T-helper 1 cell (primary cell): Measurements from ENCODE around the gene CXCL5.

Experiments used
- DNase-seq, 5 donors: peaks; one replicate each; pipeline ENCODE4 v3.0.0-alpha.2; 2012 to 2020
- total RNA-seq, 4 donors: gene quantifications; one replicate each; lab custom pipeline; 2026; lab: John Stamatoyannopoulos, UW

Gene CXCL5
- 0 reads per million in 4 donors for total RNA-seq

DNA sequence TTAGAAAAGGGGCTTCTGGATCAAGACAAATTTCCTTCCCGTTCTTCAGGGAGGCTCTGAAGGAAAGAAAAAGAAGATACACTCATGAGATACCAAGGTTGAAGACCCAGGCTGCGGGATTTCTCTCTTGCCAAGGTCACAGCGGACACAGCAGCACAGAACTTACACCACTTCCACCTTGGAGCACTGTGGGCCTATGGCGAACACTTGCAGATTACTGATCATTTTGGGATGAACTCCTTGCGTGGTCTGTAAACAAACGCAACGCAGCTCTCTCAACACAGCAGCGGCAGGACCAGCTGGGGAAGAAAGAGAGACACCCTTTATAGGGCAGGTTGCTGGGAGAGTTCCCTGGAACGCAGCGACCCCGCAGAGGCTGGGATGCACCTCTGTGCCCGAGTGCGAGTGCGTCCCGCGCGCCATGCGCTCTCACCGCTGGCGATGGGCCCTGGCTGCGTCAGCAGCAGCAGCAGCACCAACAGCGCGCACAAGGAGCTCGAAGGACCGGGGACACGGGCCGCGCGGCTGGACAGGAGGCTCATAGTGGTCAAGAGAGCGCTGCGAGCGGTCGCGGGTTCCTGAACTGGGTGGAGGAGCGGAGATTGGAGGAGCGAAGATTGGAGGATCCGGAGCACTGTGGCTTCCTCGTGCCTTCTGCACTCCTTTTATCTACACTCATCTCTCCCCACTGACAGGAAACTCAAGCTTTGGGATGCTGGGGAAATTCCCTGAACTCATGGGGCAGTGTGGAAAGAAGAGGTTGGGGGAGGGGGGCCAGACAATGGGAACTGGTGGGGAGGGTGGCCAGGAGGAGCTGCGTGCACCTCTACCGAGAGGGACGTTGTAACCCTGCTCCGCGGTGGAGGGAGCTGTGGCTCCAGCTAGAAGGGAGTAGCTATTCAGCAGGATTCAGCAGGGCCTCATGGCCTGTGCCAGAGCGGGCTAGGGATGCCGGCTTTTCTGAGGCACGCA is at the start of gene CXCL5:
Gene CXCL5 (minus strand): TSS at position 638 of the 972 bp plus-strand sequence. CDS start 96 bp downstream, at position 542.
- no peak for DNase-seq

DNA sequence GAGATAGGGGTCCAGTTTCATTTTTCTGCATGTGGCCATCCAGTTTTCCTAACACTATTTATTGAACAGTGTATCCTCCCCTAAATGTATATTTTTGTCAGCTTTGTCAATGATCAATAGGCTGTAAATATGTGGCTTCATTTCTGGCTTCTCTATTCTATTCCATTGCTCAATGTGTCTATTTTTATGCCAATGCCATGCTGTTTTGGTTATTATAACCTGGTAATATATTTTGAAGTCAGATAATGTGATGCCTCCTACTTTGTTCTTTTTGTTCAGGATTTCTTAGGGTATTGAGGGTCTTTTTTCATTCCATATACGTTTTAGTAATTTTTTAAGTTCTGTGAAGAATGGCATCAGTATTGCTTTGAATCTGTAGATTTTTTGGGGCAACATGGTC is 48.7 kb upstream of the CXCL5 start:
- DNase-seq = no peak

DNA sequence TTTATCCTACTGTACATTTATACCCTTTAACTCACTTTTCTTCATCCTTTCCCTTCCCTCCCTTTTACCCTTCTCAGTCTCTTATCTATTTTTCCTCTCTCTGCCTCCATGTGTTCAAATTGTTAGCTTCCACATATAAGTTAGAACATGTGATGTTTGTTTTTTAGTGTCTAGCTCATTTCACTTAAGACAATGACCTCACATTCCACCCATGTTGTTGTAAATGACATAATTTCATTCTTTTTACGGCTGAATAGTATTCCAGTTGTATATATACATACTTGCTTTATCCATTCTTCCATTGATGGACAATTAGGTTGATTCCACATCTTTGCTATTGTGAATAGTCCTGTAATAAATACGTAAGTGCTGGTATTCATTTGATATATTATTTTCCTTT is 47.3 kb upstream of the CXCL5 start:
- no peak for DNase-seq

DNA sequence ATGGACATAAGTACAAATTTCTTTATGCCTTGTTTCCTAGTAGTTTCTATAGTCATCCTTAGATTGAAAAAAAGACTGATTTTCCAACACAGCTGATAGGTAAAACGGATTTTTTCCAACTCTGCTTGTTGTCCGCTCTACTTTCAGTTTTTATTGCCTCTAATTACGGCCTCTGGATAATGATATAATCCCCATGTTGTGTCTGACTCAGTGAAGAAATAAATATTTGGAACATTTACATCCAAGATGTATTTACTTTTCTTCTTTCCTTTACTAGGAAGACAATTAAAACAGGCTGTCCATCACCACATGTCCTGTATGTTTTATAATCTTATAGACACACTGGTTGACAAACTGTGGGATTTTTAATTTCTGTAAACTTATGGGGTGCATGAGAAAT is 46.8 kb upstream of the CXCL5 start:
- no peak for DNase-seq

DNA sequence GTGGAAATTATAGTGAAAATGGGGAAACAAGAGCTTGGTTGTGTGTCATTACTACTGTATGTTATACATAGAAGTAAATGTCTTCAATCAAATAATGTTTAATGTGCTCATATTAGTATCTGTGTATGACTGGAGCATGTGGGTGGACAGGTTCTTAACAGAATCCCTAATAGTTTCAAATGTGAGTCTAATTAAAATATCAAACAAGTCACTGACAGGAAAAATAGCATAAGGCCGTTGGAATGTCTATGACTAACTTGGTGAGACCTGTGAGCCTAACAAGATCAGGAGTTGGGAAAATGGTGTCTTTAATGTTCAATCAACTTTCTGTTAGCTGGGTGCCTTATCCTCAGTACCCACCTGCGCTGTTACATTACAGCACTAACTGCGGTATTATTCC is 46.2 kb upstream of the CXCL5 start:
- no peak for DNase-seq

DNA sequence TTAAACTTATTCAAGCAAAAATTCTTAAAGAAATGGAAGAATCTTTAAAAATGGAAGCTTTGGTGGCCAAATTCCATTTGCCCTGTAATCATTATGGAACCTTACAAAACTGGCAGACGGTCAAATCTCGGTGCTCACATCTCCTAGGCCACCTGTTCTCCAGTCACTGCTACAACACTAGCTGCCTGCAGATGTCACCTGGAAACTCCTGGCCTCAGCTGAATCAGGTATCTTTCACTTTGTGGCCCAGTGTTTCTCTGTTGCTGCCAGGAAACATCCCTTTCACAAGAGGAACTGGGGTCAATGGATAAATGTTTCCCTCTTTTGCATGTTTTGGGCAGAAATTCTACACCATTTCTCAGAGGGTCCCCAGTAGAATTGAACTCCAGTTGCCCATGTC is 44.2 kb upstream of the CXCL5 start:
- DNase-seq = no peak

DNA sequence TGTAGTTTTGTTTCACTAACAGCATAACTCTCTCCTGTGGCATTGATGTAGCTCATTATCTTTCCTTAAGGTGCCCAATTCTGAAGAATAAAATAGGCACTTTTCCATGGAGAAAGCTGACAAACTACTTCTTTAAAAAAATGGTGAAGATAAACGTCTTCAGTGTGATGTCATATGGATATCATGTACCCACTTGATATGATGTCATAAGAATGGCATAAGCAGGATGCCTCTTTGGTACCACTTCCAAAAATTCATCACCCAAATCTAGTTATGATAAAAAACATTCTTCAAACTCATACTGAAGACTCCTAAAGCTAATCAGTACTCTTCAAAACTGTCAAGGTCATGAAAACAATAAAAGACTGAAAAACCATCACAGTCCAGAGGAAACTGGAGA is 42.9 kb upstream of the CXCL5 start:
- no peak for DNase-seq

GRCh38 chr4:74039315-74039763 is 40.9 kb upstream of the CXCL5 start:
- DNase-seq = no peak

GRCh38 chr4:74038425-74039314 is 40.2 kb upstream of the CXCL5 start, which contains the start of gene CXCL3:
CXCL3 (minus strand) TSS chr4:74038689; CDS start chr4:74038611, 78 bp downstream.
- DNase-seq = no peak

DNA sequence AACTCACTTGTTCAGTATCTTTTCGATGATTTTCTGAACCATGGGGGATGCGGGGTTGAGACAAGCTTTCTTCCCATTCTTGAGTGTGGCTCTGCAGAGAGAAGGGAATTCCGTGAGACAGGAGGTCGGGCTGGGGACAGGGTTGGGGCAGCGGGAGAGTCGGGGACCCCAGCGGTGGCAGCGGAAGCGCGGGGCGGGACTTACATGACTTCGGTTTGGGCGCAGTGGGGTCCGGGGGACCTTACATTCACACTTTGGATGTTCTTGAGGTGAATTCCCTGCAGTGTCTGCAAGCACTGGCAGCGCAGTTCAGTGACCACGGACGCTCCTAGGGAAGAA is 39.6 kb upstream of the CXCL5 start:
- no peak for DNase-seq

GRCh38 chr4:74037076-74037955 is 38.8 kb upstream of the CXCL5 start:
- DNase-seq = no peak

DNA sequence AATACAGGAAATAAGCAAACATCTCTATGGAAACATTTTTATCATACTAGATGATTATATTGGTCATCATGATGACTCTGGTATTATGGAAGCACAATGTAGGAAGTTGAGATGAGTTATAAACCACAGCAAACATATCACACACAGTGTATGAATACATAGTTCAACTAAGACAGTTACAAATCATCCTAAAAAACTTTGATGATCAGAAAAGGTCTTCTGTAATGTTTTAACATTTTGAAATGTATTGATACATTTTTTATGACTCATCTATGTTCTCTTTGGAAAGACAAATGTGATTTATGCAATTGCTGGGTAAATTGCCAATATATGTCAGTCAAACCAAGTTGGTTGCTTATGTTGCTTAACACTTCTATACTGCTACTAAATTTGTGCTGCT is 35.3 kb upstream of the CXCL5 start:
- no peak for DNase-seq

DNA sequence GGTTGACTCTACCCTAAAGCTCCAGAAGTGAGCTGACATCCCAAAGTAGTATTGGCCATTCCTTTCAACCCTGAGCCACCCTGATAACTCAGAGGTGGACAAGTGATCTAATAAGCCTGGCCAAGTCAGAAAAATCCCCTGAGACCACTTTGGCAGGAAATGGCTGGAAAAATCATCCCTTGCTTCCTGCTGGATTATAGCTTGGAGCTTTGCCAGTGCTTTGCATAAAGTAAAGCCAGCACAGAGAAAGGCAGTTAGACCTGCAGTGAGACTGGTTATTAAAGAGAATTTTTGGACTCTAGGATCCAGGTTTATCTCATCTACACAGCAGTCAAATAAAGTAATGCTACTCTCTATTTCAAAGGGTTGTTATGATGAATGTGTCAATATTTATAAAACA is 33.6 kb upstream of the CXCL5 start:
- no peak for DNase-seq

DNA sequence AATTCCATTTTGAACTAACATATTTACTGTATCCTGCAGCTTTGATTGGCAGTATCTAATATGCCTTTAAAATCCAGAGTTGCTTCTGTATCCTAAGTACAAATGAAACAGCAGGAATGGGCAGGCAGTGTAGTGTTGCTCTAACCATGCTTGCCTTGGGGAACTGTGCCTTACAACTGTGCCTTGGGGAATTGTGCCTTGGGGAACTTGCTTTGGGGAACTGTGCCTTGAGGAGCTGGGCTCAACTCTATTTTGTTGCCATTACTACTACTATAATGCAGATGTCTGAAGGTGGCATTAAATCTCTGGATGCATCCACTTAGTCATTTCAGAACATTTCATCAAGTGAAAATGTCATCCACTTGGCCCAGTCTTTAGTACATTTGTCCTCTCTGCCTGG is 33.1 kb upstream of the CXCL5 start:
- DNase-seq = no peak

DNA sequence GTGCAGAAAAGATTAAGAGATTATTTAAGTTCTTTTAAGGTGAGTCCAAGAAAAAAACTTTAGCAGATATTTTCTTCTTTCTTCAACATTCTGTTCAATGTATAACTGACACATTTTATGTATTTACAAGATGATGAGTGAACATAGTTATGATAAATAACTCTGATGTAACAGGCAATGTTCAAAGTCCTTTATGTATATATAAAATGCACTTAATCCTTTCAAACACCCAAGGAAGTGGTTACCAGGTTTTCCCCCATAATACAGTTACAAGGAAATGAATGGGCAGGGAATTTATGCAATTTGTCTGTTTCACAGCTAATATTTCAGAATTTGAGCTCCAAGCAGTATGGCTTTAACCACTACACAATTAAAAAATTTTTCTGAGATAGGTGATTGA is 31.8 kb upstream of the CXCL5 start:
- DNase-seq = no peak

GRCh38 chr4:74028504-74028903 is 30.0 kb upstream of the CXCL5 start:
- no peak for DNase-seq

DNA sequence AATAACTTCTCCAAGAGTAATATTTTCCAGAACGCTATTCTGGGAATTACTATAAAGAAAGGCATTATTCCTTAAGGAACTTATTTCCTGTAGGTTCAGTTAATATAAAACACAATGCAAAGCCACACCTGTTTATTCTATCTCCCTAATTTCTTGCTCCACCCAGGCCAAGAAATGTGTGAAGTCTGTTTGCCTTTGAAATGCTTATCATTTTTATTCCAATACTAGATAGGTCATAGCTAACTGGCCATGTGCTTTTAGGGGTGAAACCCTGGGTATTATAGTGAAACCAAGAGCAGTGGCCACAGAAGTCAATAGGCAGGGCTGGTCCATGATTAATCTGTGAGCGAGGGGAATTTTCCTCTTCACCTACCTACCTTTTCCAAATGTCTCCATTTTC is 25.2 kb upstream of the CXCL5 start:
- DNase-seq = no peak

DNA sequence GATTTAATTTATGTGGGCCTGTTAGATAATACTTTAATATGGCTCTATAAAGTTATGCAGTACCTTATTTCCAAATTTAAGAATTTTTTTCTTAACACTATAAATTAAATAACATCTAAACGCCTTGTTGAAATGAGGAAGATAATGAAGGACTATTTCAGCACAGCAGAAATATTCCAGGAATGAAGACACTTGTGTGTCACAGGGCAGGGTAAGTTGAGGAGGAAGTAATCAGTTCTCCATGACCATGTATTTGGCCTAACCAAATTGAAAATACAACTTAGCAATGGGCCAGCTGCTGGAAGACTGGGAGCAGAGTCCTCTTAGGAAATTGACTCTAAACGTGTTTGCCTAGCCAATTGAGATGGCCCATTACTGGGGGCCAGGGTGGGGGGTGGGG is 23.1 kb upstream of the CXCL5 start:
- DNase-seq = no peak

- peak in 1 of 5 donors; percentile 69 for DNase-seq
Measured at GRCh38 chr4:74018771-74019170, 20.3 kb upstream of the CXCL5 start.

- no peak for DNase-seq
Measured at GRCh38 chr4:74018116-74018515, 19.6 kb upstream of the CXCL5 start.

- peak in 1 of 5 donors; percentile 76 for DNase-seq
Measured at GRCh38 chr4:74016068-74016467, 17.6 kb upstream of the CXCL5 start.

GRCh38 chr4:74015126-74015780 is 16.8 kb upstream of the CXCL5 start:
- DNase-seq = no peak
